ENCODE measurements around the gene PIAS2.
"Not testable (repeated sequence)": the region's sequence is repeated elsewhere in the genome, so short reads cannot be mapped to it uniquely, and the experiment has no call there.

PIAS2 gene

GRCh38 chr18:46831434-46831833 lies 85.9 kb downstream of the PIAS2 start:
- DNase-seq, result no peak

- peak; percentile 6 for DNase-seq
These were observed 86.7 kb downstream of the PIAS2 start for GRCh38 chr18:46830633-46831032.

GRCh38 chr18:46829947-46830346 lies 87.4 kb downstream of the PIAS2 start:
- no peak for DNase-seq

- no peak for DNase-seq
These were observed 87.8 kb downstream of the PIAS2 start for GRCh38 chr18:46829531-46829930.

GRCh38 chr18:46821856-46822711 lies 95.2 kb downstream of the PIAS2 start:
- DNase-seq, result no peak

GRCh38 chr18:46820863-46821262 lies 96.4 kb downstream of the PIAS2 start:
- DNase-seq, result no peak

- DNase-seq, result no peak
These were observed 101.6 kb downstream of the PIAS2 start for GRCh38 chr18:46815661-46816060.

- no peak for DNase-seq
These were observed 102.9 kb downstream of the PIAS2 start for GRCh38 chr18:46814399-46814798.

GRCh38 chr18:46812311-46812710 lies 105.0 kb downstream of the PIAS2 start:
- no peak for DNase-seq

- DNase-seq, result no peak
These were observed 106.8 kb downstream of the PIAS2 start for GRCh38 chr18:46810481-46811000.

- DNase-seq, result no peak
These were observed 108.2 kb downstream of the PIAS2 start for GRCh38 chr18:46809145-46809544.

- not testable (repeated sequence) for DNase-seq
These were observed 121.4 kb downstream of the PIAS2 start for GRCh38 chr18:46795945-46796344.

- DNase-seq, result no peak
These were observed 122.7 kb downstream of the PIAS2 start for GRCh38 chr18:46794607-46795006.

GRCh38 chr18:46793565-46793964 lies 123.7 kb downstream of the PIAS2 start:
- DNase-seq, result no peak

GRCh38 chr18:46789088-46789487 lies 128.2 kb downstream of the PIAS2 start:
- DNase-seq, result no peak

- DNase-seq, result no peak
These were observed 129.6 kb downstream of the PIAS2 start for GRCh38 chr18:46787674-46788073.

GRCh38 chr18:46772357-46772756 lies 144.9 kb downstream of the PIAS2 start:
- DNase-seq, result no peak

GRCh38 chr18:46771141-46771540 lies 146.2 kb downstream of the PIAS2 start:
- peak; percentile 31 for DNase-seq

GRCh38 chr18:46770708-46771107 lies 146.6 kb downstream of the PIAS2 start:
- DNase-seq, result no peak

- DNase-seq, result no peak
These were observed 149.0 kb downstream of the PIAS2 start for GRCh38 chr18:46768166-46768921.

- no peak for DNase-seq
These were observed 150.1 kb downstream of the PIAS2 start for GRCh38 chr18:46767217-46767616.

- DNase-seq, result no peak
These were observed 152.7 kb downstream of the PIAS2 start for GRCh38 chr18:46764586-46764985.

- no peak for DNase-seq
These were observed 156.1 kb downstream of the PIAS2 start for GRCh38 chr18:46761059-46761769.

Measured in fibroblast of skin of scalp (primary cell).